ENCODE measurements around the gene ZFHX3. TPM values are rescaled to one million over a fixed set of nuclear protein-coding genes. Genes with fewer than 3 reads are reported as not detected.

ZFHX3 gene
- total and polyA plus RNA-seq, 7 experiments from 2014 or later, result 0.09 to 9.8 (median 1.7) TPM

GRCh38 chr16:73059779-73060615 is 12.1 kb upstream of the ZFHX3 start:
- H3K4me3 Mint-ChIP-seq, result peak overlapping the region; percentile 66 to 94 (median 82)
- peaks cover 59 to 80% (median 76%) of the 10 kb centered on the region in 5 donors for H3K27me3 Mint-ChIP-seq
- peaks cover 22 to 42% (median 31%) of the 10 kb centered on the region in 7 donors for H3K4me1 Mint-ChIP-seq
- ChIA-PET POLR2A (no interaction called here), CTCF (no interaction called here)
- no peak for DNase-seq
- peaks cover 0 to 3% of the 10 kb centered on the region in 2 donors for H3K4me1 ChIP-seq (ENCODE audit: control insufficient read depth in 2 of 2, insufficient read depth in 2 of 2, low read length in 2 of 2)
- H3K36me3 ChIP-seq (ENCODE audit: control insufficient read depth in 2 of 3, insufficient read depth in 3 of 3, low read length in 3 of 3), result no peaks in the 10 kb centered on the region
- intact Hi-C loops (cut with micrococcal nuclease), result loop anchor here in 1 of 2 donors (5.0 kb wide), 2 partner anchors 138 to 228 kb away; no protein-coding TSS in a partner anchor
- no peak overlapping the region for H3K4me3 ChIP-seq (ENCODE audit: low read length)
- peaks cover 0 to 16% of the 10 kb centered on the region in 2 donors for H3K27me3 ChIP-seq (ENCODE audit: control insufficient read depth in 2 of 2, insufficient read depth in 2 of 2, low read length in 2 of 2)
- peaks cover 0 to 4% (median 0%) of the 10 kb centered on the region in 11 donors for H3K9me3 Mint-ChIP-seq
- H3K27ac ChIP-seq (ENCODE audit: low read depth, low read length), result no peak overlapping the region
- H3K9me3 ChIP-seq (ENCODE audit: control insufficient read depth in 2 of 3, low read length in 3 of 3), result no peaks in the 10 kb centered on the region
- ATAC-seq, result no peak
- H3K36me3 Mint-ChIP-seq, result peaks cover 0 to 5% (median 1%) of the 10 kb centered on the region in 5 donors
- H3K27ac Mint-ChIP-seq, result no peak overlapping the region

- peak overlapping the region; percentile 66 to 94 (median 82) for H3K4me3 Mint-ChIP-seq
- ATAC-seq (no peak), DNase-seq (peak in 2 of 9 donors; percentile 16 to 37)
- H3K27me3 Mint-ChIP-seq, result peaks cover 47 to 78% (median 68%) of the 10 kb centered on the region in 5 donors
- peaks cover 0 to 4% (median 0%) of the 10 kb centered on the region in 11 donors for H3K9me3 Mint-ChIP-seq
- peaks cover 19 to 45% (median 30%) of the 10 kb centered on the region in 7 donors for H3K4me1 Mint-ChIP-seq
- intact Hi-C loops (cut with micrococcal nuclease), result loop anchor here in 1 of 2 donors (5.0 kb wide), 2 partner anchors 137 to 227 kb away; no protein-coding TSS in a partner anchor
- H3K36me3 Mint-ChIP-seq, result peaks cover 0 to 5% (median 1%) of the 10 kb centered on the region in 5 donors
- Histone ChIP-seq H3K36me3 (ENCODE audit: control insufficient read depth in 2 of 3, insufficient read depth in 3 of 3, low read length in 3 of 3) (no peaks in the 10 kb centered on the region), H3K27me3 (ENCODE audit: control insufficient read depth in 2 of 2, insufficient read depth in 2 of 2, low read length in 2 of 2) (peaks cover 0 to 11% of the 10 kb centered on the region in 2 donors), H3K27ac (ENCODE audit: low read depth, low read length) (no peak overlapping the region), H3K4me3 (ENCODE audit: low read length) (no peak overlapping the region), H3K4me1 (ENCODE audit: control insufficient read depth in 2 of 2, insufficient read depth in 2 of 2, low read length in 2 of 2) (peaks cover 0 to 3% of the 10 kb centered on the region in 2 donors), H3K9me3 (ENCODE audit: control insufficient read depth in 2 of 3, low read length in 3 of 3) (no peaks in the 10 kb centered on the region)
- POLR2A ChIA-PET, result no interaction called here
- CTCF ChIA-PET, result no interaction called here
- peak overlapping the region in 4 of 9 donors; percentile 32 to 86 (median 50) for H3K27ac Mint-ChIP-seq
These were observed 10.9 kb upstream of the ZFHX3 start for GRCh38 chr16:73058616-73059409.

GRCh38 chr16:73058221-73058615 is 10.3 kb upstream of the ZFHX3 start:
- Mint-ChIP-seq H3K4me1 (peaks cover 19 to 40% (median 30%) of the 10 kb centered on the region in 7 donors), H3K27ac (no peak overlapping the region), H3K4me3 (peak overlapping the region in 9 of 10 donors; percentile 29 to 94 (median 54)), H3K27me3 (peaks cover 41 to 77% (median 62%) of the 10 kb centered on the region in 5 donors), H3K9me3 (peaks cover 0 to 4% (median 0%) of the 10 kb centered on the region in 11 donors), H3K36me3 (peaks cover 0 to 5% (median 1%) of the 10 kb centered on the region in 5 donors)
- Histone ChIP-seq H3K9me3 (ENCODE audit: control insufficient read depth in 2 of 3, low read length in 3 of 3) (no peaks in the 10 kb centered on the region), H3K4me1 (ENCODE audit: control insufficient read depth in 2 of 2, insufficient read depth in 2 of 2, low read length in 2 of 2) (peaks cover 0 to 3% of the 10 kb centered on the region in 2 donors), H3K27ac (ENCODE audit: low read depth, low read length) (no peak overlapping the region), H3K4me3 (ENCODE audit: low read length) (no peak overlapping the region), H3K36me3 (ENCODE audit: control insufficient read depth in 2 of 3, insufficient read depth in 3 of 3, low read length in 3 of 3) (no peaks in the 10 kb centered on the region), H3K27me3 (ENCODE audit: control insufficient read depth in 2 of 2, insufficient read depth in 2 of 2, low read length in 2 of 2) (peaks cover 0 to 12% of the 10 kb centered on the region in 2 donors)
- intact Hi-C loops (cut with micrococcal nuclease), result loop anchor here in 1 of 2 donors (5.0 kb wide), 2 partner anchors 136 to 226 kb away; no protein-coding TSS in a partner anchor
- ATAC-seq, result peak; percentile 63
- peak in 4 of 9 donors; percentile 11 to 55 (median 20) for DNase-seq
- ChIA-PET CTCF (no interaction called here), POLR2A (no interaction called here)

- Histone ChIP-seq H3K27ac (ENCODE audit: low read depth, low read length) (no peak overlapping the region), H3K4me3 (ENCODE audit: low read length) (no peak overlapping the region), H3K4me1 (ENCODE audit: control insufficient read depth in 2 of 2, insufficient read depth in 2 of 2, low read length in 2 of 2) (peaks cover 0 to 3% of the 10 kb centered on the region in 2 donors), H3K9me3 (ENCODE audit: control insufficient read depth in 2 of 3, low read length in 3 of 3) (no peaks in the 10 kb centered on the region), H3K27me3 (ENCODE audit: control insufficient read depth in 2 of 2, insufficient read depth in 2 of 2, low read length in 2 of 2) (peaks cover 0 to 10% of the 10 kb centered on the region in 2 donors), H3K36me3 (ENCODE audit: control insufficient read depth in 2 of 3, insufficient read depth in 3 of 3, low read length in 3 of 3) (no peaks in the 10 kb centered on the region)
- ChIA-PET POLR2A (no interaction called here), CTCF (no interaction called here)
- peaks cover 19 to 39% (median 29%) of the 10 kb centered on the region in 7 donors for H3K4me1 Mint-ChIP-seq
- peaks cover 0 to 4% (median 0%) of the 10 kb centered on the region in 11 donors for H3K9me3 Mint-ChIP-seq
- DNase-seq (peak in 1 of 9 donors; percentile 27), ATAC-seq (peak; percentile 56)
- peaks cover 36 to 75% (median 59%) of the 10 kb centered on the region in 5 donors for H3K27me3 Mint-ChIP-seq
- peaks cover 0 to 5% (median 1%) of the 10 kb centered on the region in 5 donors for H3K36me3 Mint-ChIP-seq
- peak overlapping the region in 6 of 9 donors; percentile 32 to 86 (median 68) for H3K27ac Mint-ChIP-seq
- H3K4me3 Mint-ChIP-seq, result peak overlapping the region; percentile 81 to 98 (median 89)
- intact Hi-C loops (cut with micrococcal nuclease), result loop anchor here in 1 of 2 donors (5.0 kb wide), 2 partner anchors 135 to 225 kb away; no protein-coding TSS in a partner anchor
These were observed 9.6 kb upstream of the ZFHX3 start for GRCh38 chr16:73057291-73058210.

GRCh38 chr16:73056921-73057290 is 9.0 kb upstream of the ZFHX3 start:
- Mint-ChIP-seq H3K27ac (peak overlapping the region in 3 of 9 donors; percentile 32 to 73 (median 53)), H3K27me3 (peaks cover 30 to 68% (median 52%) of the 10 kb centered on the region in 5 donors), H3K36me3 (peaks cover 0 to 5% (median 1%) of the 10 kb centered on the region in 5 donors), H3K4me3 (peak overlapping the region in 9 of 10 donors; percentile 81 to 98 (median 90)), H3K4me1 (peaks cover 18 to 35% (median 26%) of the 10 kb centered on the region in 7 donors), H3K9me3 (peaks cover 0 to 4% (median 0%) of the 10 kb centered on the region in 11 donors)
- Histone ChIP-seq H3K27ac (ENCODE audit: low read depth, low read length) (no peak overlapping the region), H3K4me1 (ENCODE audit: control insufficient read depth in 2 of 2, insufficient read depth in 2 of 2, low read length in 2 of 2) (peaks cover 0 to 3% of the 10 kb centered on the region in 2 donors), H3K9me3 (ENCODE audit: control insufficient read depth in 2 of 3, low read length in 3 of 3) (no peaks in the 10 kb centered on the region), H3K36me3 (ENCODE audit: control insufficient read depth in 2 of 3, insufficient read depth in 3 of 3, low read length in 3 of 3) (no peaks in the 10 kb centered on the region), H3K4me3 (ENCODE audit: low read length) (no peak overlapping the region), H3K27me3 (ENCODE audit: control insufficient read depth in 2 of 2, insufficient read depth in 2 of 2, low read length in 2 of 2) (peaks cover 2 to 4% of the 10 kb centered on the region in 2 donors)
- intact Hi-C loops (cut with micrococcal nuclease), result loop anchor here in 1 of 2 donors (5.0 kb wide), 2 partner anchors 135 to 225 kb away; no protein-coding TSS in a partner anchor
- CTCF ChIA-PET, result no interaction called here
- ATAC-seq, result no peak
- POLR2A ChIA-PET, result no interaction called here
- DNase-seq, result no peak

Data from naive thymus-derived CD4-positive, alpha-beta T cell (primary cell).